Measurements from ENCODE around the gene FKBP15. TPM values are rescaled to one million over a fixed set of nuclear protein-coding genes. Genes with fewer than 3 reads are reported as not detected.

The FKBP15 gene
- polyA plus RNA-seq, 1 of the 3 experiments (the other 2 are of a cell fraction) = 13.9 TPM

- ChIA-PET POLR2A (no interaction called here), CTCF (no interaction called here)
- no peak for TF ChIP-seq TEAD4 (IDR thresholded peaks at IDR 0.05; ENCODE audit: borderline replicate concordance, insufficient read depth)
- no peak for TF ChIP-seq RXRA (IDR thresholded peaks at IDR 0.05; ENCODE audit: borderline replicate concordance, low read depth)
- no peak for TF ChIP-seq RCOR1 (IDR thresholded peaks at IDR 0.05; ENCODE audit: low read length)
- no peak for TF ChIP-seq GABPA (IDR thresholded peaks at IDR 0.05; ENCODE audit: low read depth)
- TF ChIP-seq FOXJ3 (CRISPR knock-in tag; IDR thresholded peaks at IDR 0.05) = no peak
- TF ChIP-seq MEF2A (IDR thresholded peaks at IDR 0.05; ENCODE audit: borderline replicate concordance, low read depth) = no peak
- no peak for TF ChIP-seq USF2 (IDR thresholded peaks at IDR 0.05; ENCODE audit: borderline replicate concordance, low read depth, low read length)
- TF ChIP-seq MAX (IDR thresholded peaks at IDR 0.05; ENCODE audit: low read depth) = no peak
- no peak for TF ChIP-seq NRF1 (IDR thresholded peaks at IDR 0.05; ENCODE audit: low read depth, low read length)
- no peak for TF ChIP-seq JUND (IDR thresholded peaks at IDR 0.05)
- no peak for TF ChIP-seq SIN3A (IDR thresholded peaks at IDR 0.05; ENCODE audit: borderline replicate concordance, low read depth, low read length)
- no peak for TF ChIP-seq USF1 (IDR thresholded peaks at IDR 0.05; ENCODE audit: borderline replicate concordance, low read depth)
- TF ChIP-seq RFX5 (IDR thresholded peaks at IDR 0.05; ENCODE audit: low read length) = no peak
- no peak for TF ChIP-seq CTCF (IDR thresholded peaks at IDR 0.05)
- TF ChIP-seq EP300 (IDR thresholded peaks at IDR 0.05; ENCODE audit: borderline replicate concordance in 1 of 2, low read depth in 1 of 2, low read length in 1 of 2) = no peak
- Histone ChIP-seq H3K9me2 (no peaks in the 10 kb centered on the region), H3K27me3 (ENCODE audit: insufficient read depth) (no peaks in the 10 kb centered on the region), H3K4me1 (ENCODE audit: control insufficient read depth in 1 of 2, insufficient read depth in 2 of 2, low read depth in 1 of 2, low read length in 1 of 2) (peaks cover 0 to 4% of the 10 kb centered on the region in 2 experiments; a peak in 1 of 4 replicates), H4K20me1 (ENCODE audit: insufficient read depth) (no peaks in the 10 kb centered on the region), H3K4me3 (ENCODE audit: low read depth in 2 of 2, low read length in 1 of 2) (no peak overlapping the region), H3K27ac (ENCODE audit: low read depth in 2 of 2, low read length in 1 of 2) (no peak overlapping the region), H3K9me3 (no peaks in the 10 kb centered on the region), H3K36me3 (replicated peaks in 1 of 2; ENCODE audit: control insufficient read depth in 1 of 2, insufficient read depth in 2 of 2, low read length in 1 of 2) (peaks cover 16 to 27% of the 10 kb centered on the region in 2 experiments), H3K79me2 (ENCODE audit: insufficient read depth) (no peaks in the 10 kb centered on the region), H3K4me2 (no peak overlapping the region), H2AFZ (ENCODE audit: low read depth) (no peak overlapping the region), H3K9ac (no peak overlapping the region), H3F3A (replicated peaks; ENCODE audit: insufficient read depth) (no peaks in the 10 kb centered on the region)
- no peak for DNase-seq
- WGBS (ENCODE audit: low lambda C conversion rate) = 96% methylated on average over 5 of the region's 5 CpGs
Measured at GRCh38 chr9:113158446-113158845, 62.6 kb downstream of the FKBP15 start.

Measured in SK-N-SH (cell line).